Activated CD4-positive, alpha-beta memory T cell treated with anti-CD3 and anti-CD28 coated beads for 36 hours (primary cell): ENCODE data around the gene CELF5. TPM values are rescaled to one million over a fixed set of nuclear protein-coding genes. Genes with fewer than 3 reads are reported as not detected.
A peak's percentile ranks its signal among the peaks of the same experiment; 100 is the strongest.

Experiments
- CTCF ChIA-PET: fragments of 350-600 bp; sonication (Branson Sonifier 250); formaldehyde crosslinking; loops from one replicate; lab custom pipeline; 2021; ENCODE audit warnings: antibody characterized with exemption, inconsistent platforms; lab: Charles Lee
- POLR2A ChIA-PET: fragments of 350-600 bp; sonication (Branson Sonifier 250); formaldehyde crosslinking; loops from one replicate; lab custom pipeline; 2021; ENCODE audit warnings: antibody characterized with exemption; lab: Charles Lee
- DNase-seq: peaks from one replicate; pipeline ENCODE4 v3.0.0-alpha.2; 2020
- H3K27ac Mint-ChIP-seq: one replicate; pipeline ENCODE4 v1.8.0; 2021; ENCODE audit warnings: mixed read lengths
- H3K27me3 Mint-ChIP-seq: one replicate; pipeline ENCODE4 v1.8.0; 2021; ENCODE audit warnings: mixed read lengths
- H3K36me3 Mint-ChIP-seq: one replicate; pipeline ENCODE4 v1.8.0; 2021; ENCODE audit warnings: mixed read lengths
- H3K4me1 Mint-ChIP-seq: one replicate; pipeline ENCODE4 v1.8.0; 2021; ENCODE audit warnings: low read depth, mixed read lengths
- H3K4me3 Mint-ChIP-seq: one replicate; pipeline ENCODE4 v1.8.0; 2021; ENCODE audit warnings: mild to moderate bottlenecking, mixed read lengths
- H3K9me3 Mint-ChIP-seq: one replicate; pipeline ENCODE4 v1.8.0; 2021; ENCODE audit warnings: mixed read lengths
- intact Hi-C: fragments of 100-400 bp; cut with micrococcal nuclease; formaldehyde crosslinking; loops from one replicate; pipeline ENCODE4 v1.15.1; 2023
- total RNA-seq, 2 experiments: library from RNA; stranded (reverse); gene quantifications; one replicate each; pipeline ENCODE4 v1.2.3, GENCODE V29; 2021

The CELF5 gene
- total RNA-seq, 2 experiments from 2014 or later, result 0.14 TPM; not detected in 1

DNA sequence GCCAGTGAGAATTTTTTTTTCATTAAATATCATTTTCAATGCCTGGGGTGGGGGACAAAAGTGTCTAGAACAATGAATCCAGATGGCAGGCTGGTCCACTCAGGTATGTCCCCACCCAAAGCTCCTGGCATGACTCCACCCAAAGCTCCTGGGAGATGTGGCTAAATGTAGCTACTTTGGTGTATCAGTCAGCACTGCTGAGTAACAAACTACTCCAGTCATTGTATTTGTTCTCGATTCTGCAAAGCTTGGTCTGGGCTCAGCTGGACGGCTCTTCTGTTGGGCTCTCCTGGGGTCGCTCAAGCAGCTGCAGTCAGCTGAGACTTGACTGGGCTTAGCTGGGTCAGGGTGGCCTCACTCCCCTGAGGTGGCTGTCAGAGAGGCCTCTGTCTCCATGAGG, 48.5 kb downstream of the CELF5 start:
- H3K4me3 Mint-ChIP-seq, result no peak overlapping the region

DNA sequence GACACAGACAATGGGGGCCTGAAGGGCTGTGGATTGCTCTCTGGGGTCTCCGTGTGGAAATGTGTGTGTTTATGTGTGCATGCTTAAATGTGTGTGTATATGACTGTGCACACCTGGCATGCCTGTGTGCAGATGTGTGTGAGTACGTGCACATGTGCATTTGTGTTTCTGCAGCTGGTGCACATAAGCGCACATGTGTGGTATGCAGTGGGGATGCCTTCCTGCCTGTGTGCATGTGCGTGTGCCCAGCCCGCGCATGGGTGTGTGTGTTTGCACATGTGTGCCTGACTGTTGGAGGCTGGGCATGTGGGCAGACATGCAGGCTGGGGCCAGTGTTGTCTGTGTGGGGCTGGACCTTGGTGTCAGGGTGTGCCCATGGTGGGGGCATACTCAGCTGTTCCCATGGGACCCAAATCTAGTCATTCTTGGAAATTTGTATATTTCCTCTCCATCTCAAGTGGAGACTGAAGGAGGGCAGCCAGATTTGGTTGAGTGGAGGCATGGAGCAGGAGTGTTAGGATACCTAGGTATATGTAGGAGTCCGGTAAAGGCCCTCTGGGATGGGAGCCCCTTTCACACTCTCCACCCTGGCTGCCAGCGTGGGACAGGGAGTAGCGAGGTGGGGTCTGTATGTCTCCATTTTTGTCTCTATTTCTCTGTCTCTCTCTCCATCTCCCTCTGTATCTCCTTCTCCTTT, 49.9 kb downstream of the CELF5 start:
- no peak overlapping the region for H3K27ac Mint-ChIP-seq
- no peaks in the 10 kb centered on the region for H3K36me3 Mint-ChIP-seq
- ChIA-PET CTCF (interaction anchor here (0.9 to 1.9 kb wide), 5 partner anchors 9 to 133 kb away, joined by 3 to 11 read pairs (median 3); no protein-coding TSS in a partner anchor), POLR2A (no interaction called here)
- H3K9me3 Mint-ChIP-seq, result peaks cover 7% of the 10 kb centered on the region
- peaks cover 21% of the 10 kb centered on the region for H3K27me3 Mint-ChIP-seq
- H3K4me3 Mint-ChIP-seq, result peak overlapping the region; percentile 80
- no peak for DNase-seq
- H3K4me1 Mint-ChIP-seq, result peaks cover 10% of the 10 kb centered on the region
- intact Hi-C loops, result no loop called here

More for the DNA sequence above, 48.5 kb downstream of the CELF5 start:
- intact Hi-C loops, result no loop called here
- no peak for DNase-seq
- Mint-ChIP-seq H3K27ac (no peak overlapping the region), H3K36me3 (no peaks in the 10 kb centered on the region), H3K27me3 (peaks cover 29% of the 10 kb centered on the region), H3K4me1 (peaks cover 10% of the 10 kb centered on the region), H3K9me3 (peaks cover 7% of the 10 kb centered on the region)
- ChIA-PET CTCF (interaction anchor here (1.4 kb wide), 1 partner anchor 32 kb away, joined by 3 read pairs; no protein-coding TSS in a partner anchor), POLR2A (interaction anchor here (0.5 kb wide), 1 partner anchor 28 kb away, joined by 6 read pairs; no protein-coding TSS in a partner anchor)

DNA sequence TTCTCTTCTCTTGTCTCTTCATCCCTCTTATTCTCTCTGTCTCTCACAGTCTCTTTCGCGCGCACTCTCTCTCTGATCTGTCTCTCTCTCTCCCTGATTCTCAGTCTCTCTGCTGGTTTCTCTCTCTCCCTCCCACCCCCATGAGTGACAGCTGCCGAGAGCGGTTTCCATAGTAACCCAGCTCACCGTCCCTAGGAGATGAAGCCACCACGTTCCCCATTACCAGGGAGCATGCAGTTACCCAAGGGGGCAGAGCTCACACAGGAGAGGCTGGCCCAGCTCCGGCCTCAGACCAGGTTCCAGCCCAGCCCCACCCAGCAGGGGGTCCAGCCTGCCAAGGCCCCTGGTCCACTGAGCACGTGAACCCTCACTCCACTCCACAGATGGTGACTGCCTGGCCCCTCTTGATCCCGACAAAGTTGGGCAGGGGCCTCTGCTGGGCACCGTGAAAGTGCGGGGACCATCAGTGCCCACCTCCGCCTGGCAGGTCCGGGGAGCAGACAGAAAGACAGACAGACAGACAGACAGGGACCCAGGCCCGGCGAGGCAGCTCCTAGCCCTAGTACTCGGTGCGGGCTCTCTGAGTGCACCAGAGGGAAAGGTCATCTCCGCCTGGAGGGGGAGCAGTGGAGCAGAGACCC, 50.6 kb downstream of the CELF5 start:
- no peaks in the 10 kb centered on the region for H3K36me3 Mint-ChIP-seq
- ChIA-PET POLR2A (no interaction called here), CTCF (interaction anchor here (0.9 to 1.9 kb wide), 7 partner anchors 9 to 324 kb away, joined by 3 to 11 read pairs (median 3); no protein-coding TSS in a partner anchor)
- H3K27me3 Mint-ChIP-seq, result peaks cover 14% of the 10 kb centered on the region
- H3K4me1 Mint-ChIP-seq, result peaks cover 10% of the 10 kb centered on the region
- intact Hi-C loops, result no loop called here
- peak overlapping the region; percentile 67 for H3K27ac Mint-ChIP-seq
- peak; percentile 56 for DNase-seq
- peak overlapping the region; percentile 80 for H3K4me3 Mint-ChIP-seq
- peaks cover 7% of the 10 kb centered on the region for H3K9me3 Mint-ChIP-seq

DNA sequence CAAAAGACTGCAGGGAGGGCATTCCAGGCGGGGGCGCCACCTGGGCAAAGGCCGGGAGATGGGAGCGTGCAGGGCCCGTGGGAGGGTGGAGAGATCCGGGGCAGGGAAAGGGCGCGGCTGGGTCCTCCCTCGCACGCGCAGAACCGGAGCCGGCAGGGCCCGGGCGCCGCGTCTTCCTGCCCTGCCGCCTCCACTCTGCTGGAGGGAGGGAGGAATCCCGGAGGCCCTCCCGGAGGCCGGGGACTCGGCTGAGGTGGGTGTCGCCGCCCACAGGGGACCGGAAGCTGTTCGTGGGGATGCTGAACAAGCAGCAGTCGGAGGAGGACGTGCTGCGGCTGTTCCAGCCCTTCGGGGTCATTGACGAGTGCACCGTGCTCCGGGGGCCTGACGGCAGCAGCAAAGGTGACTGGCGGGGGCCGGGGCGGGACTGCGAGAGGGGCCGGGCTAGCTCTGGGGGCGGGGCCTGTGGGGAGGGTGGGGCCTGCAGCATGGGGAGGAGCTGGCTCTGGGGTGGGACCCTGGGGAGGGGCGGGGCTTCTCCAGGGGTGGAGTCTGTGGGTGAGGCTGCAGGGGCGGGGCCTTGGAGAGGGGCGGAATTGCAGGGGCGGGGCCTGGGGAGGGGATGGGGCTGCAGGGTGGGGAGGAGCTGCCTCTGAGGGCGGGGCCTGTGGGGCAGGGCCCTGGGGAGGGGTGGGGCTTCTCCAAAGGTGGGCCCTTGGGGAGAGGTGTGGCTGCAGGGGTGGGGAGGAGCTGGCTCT, 51.3 kb downstream of the CELF5 start:
- H3K27ac Mint-ChIP-seq, result peak overlapping the region; percentile 67
- ChIA-PET POLR2A (no interaction called here), CTCF (interaction anchor here (0.8 to 1.9 kb wide), 10 partner anchors 8 to 325 kb away, joined by 3 to 11 read pairs (median 3); no protein-coding TSS in a partner anchor)
- H3K4me1 Mint-ChIP-seq, result peaks cover 10% of the 10 kb centered on the region
- peaks cover 7% of the 10 kb centered on the region for H3K9me3 Mint-ChIP-seq
- H3K36me3 Mint-ChIP-seq, result no peaks in the 10 kb centered on the region
- H3K27me3 Mint-ChIP-seq, result peaks cover 13% of the 10 kb centered on the region
- peak; percentile 96 for DNase-seq
- H3K4me3 Mint-ChIP-seq, result peak overlapping the region; percentile 80
- intact Hi-C loops, result loop anchor here (1.0 kb wide), 1 partner anchor 10 kb away; no protein-coding TSS in a partner anchor

DNA sequence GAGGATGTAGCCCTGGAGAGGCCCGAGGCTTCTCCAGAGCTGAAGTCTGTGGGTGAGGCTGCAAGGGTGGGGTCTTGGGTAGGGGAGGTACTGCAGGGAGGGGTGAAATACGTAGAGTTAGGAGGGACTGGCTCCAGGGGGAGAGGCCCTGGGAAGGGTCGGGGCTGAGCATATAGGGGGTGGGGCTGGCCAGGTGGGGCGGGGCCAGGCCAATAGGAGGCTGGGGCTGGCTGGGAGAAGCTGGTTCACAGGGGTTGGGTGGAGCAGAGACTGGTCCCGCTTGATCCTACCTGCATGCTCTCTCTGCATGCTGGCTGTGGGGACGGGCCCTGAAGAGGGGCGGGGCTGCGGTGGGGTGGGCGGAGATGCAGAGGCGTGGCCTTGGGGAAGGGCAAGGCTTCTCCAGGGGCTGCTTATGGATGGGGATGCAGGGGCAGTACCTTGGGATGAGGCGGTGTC, 51.9 kb downstream of the CELF5 start:
- POLR2A ChIA-PET, result no interaction called here
- no peak overlapping the region for H3K27ac Mint-ChIP-seq
- CTCF ChIA-PET, result interaction anchor here (0.8 to 1.9 kb wide), 6 partner anchors 8 to 326 kb away, joined by 3 to 11 read pairs (median 4); no protein-coding TSS in a partner anchor

DNA sequence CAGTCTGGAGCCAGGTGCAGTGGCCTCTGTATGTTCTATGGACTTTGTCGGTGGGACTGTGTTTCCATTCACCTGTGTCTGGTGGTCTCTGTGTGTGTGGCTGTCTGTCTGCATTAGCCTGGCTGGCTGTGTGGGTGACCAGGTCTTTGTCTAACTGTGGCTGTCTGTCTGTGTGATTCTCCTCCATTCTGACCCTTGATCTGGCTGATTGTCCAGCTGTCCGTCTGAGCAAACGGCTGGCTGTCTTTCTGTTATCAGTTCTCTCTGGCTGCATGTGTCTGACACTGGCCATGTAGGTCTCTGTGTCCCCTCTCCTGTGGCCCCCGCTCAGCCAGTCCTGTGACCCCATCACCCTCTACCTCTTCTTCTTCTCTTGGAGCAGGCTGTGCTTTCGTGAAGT, 53.2 kb downstream of the CELF5 start:
- DNase-seq, result no peak
- ChIA-PET POLR2A (no interaction called here), CTCF (no interaction called here)
- Mint-ChIP-seq H3K4me3 (no peak overlapping the region), H3K27ac (no peak overlapping the region), H3K9me3 (peaks cover 7% of the 10 kb centered on the region), H3K36me3 (no peaks in the 10 kb centered on the region), H3K4me1 (peaks cover 10% of the 10 kb centered on the region), H3K27me3 (peaks cover 2% of the 10 kb centered on the region)
- intact Hi-C loops, result no loop called here

More for the DNA sequence above, 51.9 kb downstream of the CELF5 start:
- no peaks in the 10 kb centered on the region for H3K36me3 Mint-ChIP-seq
- H3K4me1 Mint-ChIP-seq, result peaks cover 10% of the 10 kb centered on the region
- H3K27me3 Mint-ChIP-seq, result peaks cover 11% of the 10 kb centered on the region
- peak overlapping the region; percentile 33 for H3K4me3 Mint-ChIP-seq
- DNase-seq, result peak; percentile 65
- H3K9me3 Mint-ChIP-seq, result peaks cover 7% of the 10 kb centered on the region
- intact Hi-C loops, result loop anchor here (1.0 kb wide), 1 partner anchor 9 kb away; no protein-coding TSS in a partner anchor

DNA sequence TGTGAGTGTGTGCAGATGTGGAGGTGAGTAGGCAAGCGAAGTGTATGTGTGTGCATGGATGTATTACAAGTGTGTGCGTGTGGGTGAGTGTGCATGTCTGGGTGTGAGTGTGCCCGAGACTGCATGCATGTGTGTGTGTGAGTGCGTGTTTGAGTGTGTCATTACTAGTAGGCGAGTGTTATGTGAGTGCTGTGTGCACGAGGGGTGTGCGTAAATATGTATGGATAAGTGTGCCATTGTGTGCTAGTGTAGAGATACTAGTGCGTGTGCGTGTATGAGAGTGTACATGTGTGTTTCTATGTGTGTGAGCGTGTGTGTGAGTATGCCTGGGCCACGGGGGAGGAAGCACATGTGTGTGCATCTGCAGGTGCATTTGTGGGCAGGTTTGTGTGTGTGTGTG, 53.8 kb downstream of the CELF5 start:
- Mint-ChIP-seq H3K4me1 (peaks cover 10% of the 10 kb centered on the region), H3K27me3 (peaks cover 2% of the 10 kb centered on the region), H3K9me3 (peaks cover 3% of the 10 kb centered on the region), H3K4me3 (no peak overlapping the region), H3K27ac (no peak overlapping the region), H3K36me3 (no peaks in the 10 kb centered on the region)
- CTCF ChIA-PET, result no interaction called here
- POLR2A ChIA-PET, result no interaction called here
- DNase-seq, result no peak
- intact Hi-C loops, result no loop called here

DNA sequence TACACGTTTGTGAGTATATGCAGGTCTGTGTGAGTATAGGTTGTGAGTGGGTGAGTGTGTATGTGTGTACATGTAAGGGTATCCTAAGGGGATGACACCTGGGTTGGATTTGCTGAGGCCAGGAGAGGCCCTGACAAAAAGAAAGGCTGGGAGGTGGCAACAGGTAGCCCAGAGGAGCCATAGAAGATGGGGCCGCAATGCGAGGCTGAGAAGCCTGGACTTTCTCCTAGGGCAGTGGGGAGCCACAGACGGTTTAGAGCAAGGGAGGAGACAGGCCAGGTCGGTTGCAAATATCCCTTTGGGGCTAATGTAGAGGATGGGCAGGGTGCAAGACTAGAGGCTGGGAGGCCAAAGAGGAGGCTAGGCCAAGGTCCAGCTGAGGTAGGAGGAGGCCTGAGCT, 54.3 kb downstream of the CELF5 start:
- Mint-ChIP-seq H3K27me3 (peaks cover 2% of the 10 kb centered on the region), H3K4me3 (no peak overlapping the region), H3K9me3 (no peaks in the 10 kb centered on the region), H3K4me1 (peaks cover 10% of the 10 kb centered on the region), H3K27ac (no peak overlapping the region), H3K36me3 (no peaks in the 10 kb centered on the region)
- ChIA-PET CTCF (no interaction called here), POLR2A (no interaction called here)
- DNase-seq, result no peak
- intact Hi-C loops, result no loop called here

DNA sequence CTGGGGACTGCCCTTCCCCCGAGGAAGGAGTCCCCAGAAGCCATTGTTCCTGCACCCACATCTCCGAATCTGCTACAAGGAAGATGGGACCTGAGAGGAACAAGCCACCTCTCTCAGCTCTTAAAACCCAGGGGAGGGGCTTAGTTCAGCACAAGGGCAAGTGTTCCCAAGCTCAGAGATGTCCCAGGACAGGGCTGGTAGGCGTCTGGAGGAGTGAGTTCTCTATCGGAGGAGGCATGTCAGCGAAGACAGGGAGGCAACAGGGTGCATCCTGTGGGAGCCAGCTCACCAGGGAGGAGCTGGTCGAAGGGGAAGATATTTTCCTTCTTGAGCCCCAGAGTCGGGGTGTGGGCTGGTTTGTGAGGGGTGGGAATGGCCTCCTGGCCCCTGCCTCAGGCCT, 54.8 kb downstream of the CELF5 start:
- peaks cover 10% of the 10 kb centered on the region for H3K4me1 Mint-ChIP-seq
- no peak overlapping the region for H3K4me3 Mint-ChIP-seq
- no peak overlapping the region for H3K27ac Mint-ChIP-seq
- CTCF ChIA-PET, result no interaction called here
- intact Hi-C loops, result no loop called here
- no peak for DNase-seq
- POLR2A ChIA-PET, result no interaction called here
- peaks cover 2% of the 10 kb centered on the region for H3K27me3 Mint-ChIP-seq
- no peaks in the 10 kb centered on the region for H3K36me3 Mint-ChIP-seq
- H3K9me3 Mint-ChIP-seq, result no peaks in the 10 kb centered on the region

DNA sequence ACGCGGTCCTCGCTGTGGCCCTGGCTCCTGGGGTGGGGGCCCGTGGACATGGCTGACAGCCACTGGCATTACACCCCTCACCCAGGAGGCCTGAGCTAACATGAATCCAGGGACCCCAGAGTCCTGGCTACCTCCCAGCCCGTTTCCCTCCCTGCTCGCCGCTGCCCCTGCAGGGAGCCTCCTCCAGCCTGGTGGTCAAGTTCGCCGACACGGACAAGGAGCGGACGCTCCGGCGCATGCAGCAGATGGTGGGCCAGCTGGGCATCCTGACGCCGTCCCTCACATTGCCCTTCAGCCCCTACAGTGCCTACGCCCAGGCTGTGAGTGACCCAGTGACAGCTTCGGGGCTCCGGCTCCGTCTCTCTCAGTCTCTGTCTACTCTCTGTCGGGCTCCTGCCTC, 56.6 kb downstream of the CELF5 start:
- no peaks in the 10 kb centered on the region for H3K36me3 Mint-ChIP-seq
- intact Hi-C loops, result no loop called here
- no peaks in the 10 kb centered on the region for H3K27me3 Mint-ChIP-seq
- DNase-seq, result no peak
- H3K27ac Mint-ChIP-seq, result no peak overlapping the region
- H3K4me3 Mint-ChIP-seq, result no peak overlapping the region
- POLR2A ChIA-PET, result no interaction called here
- no peaks in the 10 kb centered on the region for H3K9me3 Mint-ChIP-seq
- peaks cover 4% of the 10 kb centered on the region for H3K4me1 Mint-ChIP-seq
- CTCF ChIA-PET, result no interaction called here

DNA sequence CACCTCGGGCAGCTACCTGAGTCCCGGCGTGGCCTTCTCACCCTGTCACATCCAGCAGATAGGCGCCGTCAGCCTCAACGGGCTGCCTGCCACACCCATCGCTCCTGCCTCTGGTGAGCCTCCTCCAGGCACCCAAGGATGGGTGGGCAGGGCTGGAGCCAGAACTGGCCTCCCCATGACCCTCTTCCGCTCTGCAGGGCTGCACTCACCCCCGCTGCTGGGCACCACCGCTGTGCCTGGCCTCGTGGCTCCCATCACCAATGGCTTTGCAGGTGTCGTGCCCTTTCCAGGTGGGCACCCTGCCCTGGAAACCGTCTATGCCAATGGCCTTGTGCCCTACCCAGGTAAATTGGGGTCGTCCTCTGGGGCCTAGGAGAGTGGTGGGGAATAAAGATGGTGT, 57.7 kb downstream of the CELF5 start:
- ChIA-PET POLR2A (no interaction called here), CTCF (interaction anchor here (0.5 to 1.2 kb wide), 2 partner anchors 59 to 263 kb away, joined by 3 read pairs; no protein-coding TSS in a partner anchor)
- peaks cover 2% of the 10 kb centered on the region for H3K4me1 Mint-ChIP-seq
- no peak overlapping the region for H3K4me3 Mint-ChIP-seq
- DNase-seq, result no peak
- no peak overlapping the region for H3K27ac Mint-ChIP-seq
- H3K27me3 Mint-ChIP-seq, result no peaks in the 10 kb centered on the region
- H3K9me3 Mint-ChIP-seq, result no peaks in the 10 kb centered on the region
- no peaks in the 10 kb centered on the region for H3K36me3 Mint-ChIP-seq
- intact Hi-C loops, result no loop called here
